DLD1 (cell line): ENCODE measurements around the gene ATAD1.

Source experiments
- in situ Hi-C: cut with HindIII; loops from 2 replicates; pipeline ENCODE4 v1.10.0; 2017; ENCODE audit warnings: low sequenced_read_pairs

The ATAD1 gene

GRCh38 chr10:87722716-87723115, 95.3 kb downstream of the ATAD1 start:
- in situ Hi-C loops: no loop called here

- in situ Hi-C loops: no loop called here
These were observed 96.2 kb downstream of the ATAD1 start for GRCh38 chr10:87721781-87722180.

GRCh38 chr10:87720665-87721064, 97.4 kb downstream of the ATAD1 start:
- in situ Hi-C loops: no loop called here

- in situ Hi-C loops: no loop called here
These were observed 101.7 kb downstream of the ATAD1 start for GRCh38 chr10:87716348-87716670.

GRCh38 chr10:87715552-87716347, 102.3 kb downstream of the ATAD1 start:
- in situ Hi-C loops: no loop called here

- in situ Hi-C loops: no loop called here
These were observed 104.3 kb downstream of the ATAD1 start for GRCh38 chr10:87713707-87714106.

- in situ Hi-C loops: no loop called here
These were observed 105.0 kb downstream of the ATAD1 start for GRCh38 chr10:87712913-87713616.

GRCh38 chr10:87707254-87707653, 110.8 kb downstream of the ATAD1 start:
- in situ Hi-C loops: no loop called here

GRCh38 chr10:87706731-87707130, 111.3 kb downstream of the ATAD1 start:
- in situ Hi-C loops: no loop called here

GRCh38 chr10:87705339-87705738, 112.7 kb downstream of the ATAD1 start:
- in situ Hi-C loops: no loop called here

GRCh38 chr10:87703771-87704170, 114.3 kb downstream of the ATAD1 start:
- in situ Hi-C loops: no loop called here

GRCh38 chr10:87702973-87703294, 115.1 kb downstream of the ATAD1 start:
- in situ Hi-C loops: no loop called here

GRCh38 chr10:87702260-87702972, 115.6 kb downstream of the ATAD1 start:
- in situ Hi-C loops: no loop called here
